ENCODE results near the gene IQSEC1.

IQSEC1 gene

GRCh38 chr3:12909710-12910109 lies 163.5 kb downstream of the IQSEC1 start:
- no peak for TF ChIP-seq POLR2A (IDR thresholded peaks at IDR 0.05; ENCODE audit: extremely low read depth, insufficient read length)
- TF ChIP-seq MYC (IDR thresholded peaks at IDR 0.05; ENCODE audit: low read depth, low read length): no peak
- TF ChIP-seq, protein P1, sequence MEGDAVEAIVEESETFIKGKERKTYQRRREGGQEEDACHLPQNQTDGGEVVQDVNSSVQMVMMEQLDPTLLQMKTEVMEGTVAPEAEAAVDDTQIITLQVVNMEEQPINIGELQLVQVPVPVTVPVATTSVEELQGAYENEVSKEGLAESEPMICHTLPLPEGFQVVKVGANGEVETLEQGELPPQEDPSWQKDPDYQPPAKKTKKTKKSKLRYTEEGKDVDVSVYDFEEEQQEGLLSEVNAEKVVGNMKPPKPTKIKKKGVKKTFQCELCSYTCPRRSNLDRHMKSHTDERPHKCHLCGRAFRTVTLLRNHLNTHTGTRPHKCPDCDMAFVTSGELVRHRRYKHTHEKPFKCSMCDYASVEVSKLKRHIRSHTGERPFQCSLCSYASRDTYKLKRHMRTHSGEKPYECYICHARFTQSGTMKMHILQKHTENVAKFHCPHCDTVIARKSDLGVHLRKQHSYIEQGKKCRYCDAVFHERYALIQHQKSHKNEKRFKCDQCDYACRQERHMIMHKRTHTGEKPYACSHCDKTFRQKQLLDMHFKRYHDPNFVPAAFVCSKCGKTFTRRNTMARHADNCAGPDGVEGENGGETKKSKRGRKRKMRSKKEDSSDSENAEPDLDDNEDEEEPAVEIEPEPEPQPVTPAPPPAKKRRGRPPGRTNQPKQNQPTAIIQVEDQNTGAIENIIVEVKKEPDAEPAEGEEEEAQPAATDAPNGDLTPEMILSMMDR (IDR thresholded peaks at IDR 0.05; ENCODE audit: low read depth, low read length): no peak
- no peak for TF ChIP-seq MAX (IDR thresholded peaks at IDR 0.05; ENCODE audit: low read depth, low read length)
- no peak overlapping the region for H3K4me3 ChIP-seq (ENCODE audit: low read depth, low read length)
- DNase-seq (ENCODE audit: low read depth): no peak

DNA sequence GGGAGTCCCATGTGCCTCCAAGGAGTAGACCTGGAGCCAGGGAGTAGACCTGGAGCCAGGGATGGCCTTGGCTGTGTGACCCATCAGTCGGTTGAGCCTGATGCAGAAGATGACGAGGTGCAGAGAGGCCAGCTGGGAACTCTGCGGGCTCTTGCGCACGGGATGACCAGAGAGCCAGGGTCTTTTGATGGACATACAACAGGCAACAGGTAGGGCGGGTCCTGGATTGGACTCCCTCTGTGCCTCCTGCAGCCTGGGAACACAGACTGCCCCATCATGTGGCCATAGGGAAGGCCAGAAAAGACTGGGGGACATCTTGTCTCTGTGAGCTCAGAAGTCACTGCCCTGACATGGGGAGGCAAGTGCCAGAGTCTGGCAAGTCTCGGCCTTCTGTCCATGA lies 164.4 kb downstream of the IQSEC1 start:
- TF ChIP-seq, protein P1 (IDR thresholded peaks at IDR 0.05; ENCODE audit: low read depth, low read length): no peak
- TF ChIP-seq MYC (IDR thresholded peaks at IDR 0.05; ENCODE audit: low read depth, low read length) (no peak), MAX (IDR thresholded peaks at IDR 0.05; ENCODE audit: low read depth, low read length) (no peak), POLR2A (IDR thresholded peaks at IDR 0.05; ENCODE audit: extremely low read depth, insufficient read length) (no peak)
- H3K4me3 ChIP-seq (ENCODE audit: low read depth, low read length): no peak overlapping the region
- DNase-seq (ENCODE audit: low read depth): no peak

- TF ChIP-seq POLR2A (IDR thresholded peaks at IDR 0.05; ENCODE audit: extremely low read depth, insufficient read length) (no peak), MAX (IDR thresholded peaks at IDR 0.05; ENCODE audit: low read depth, low read length) (no peak), MYC (IDR thresholded peaks at IDR 0.05; ENCODE audit: low read depth, low read length) (no peak)
- TF ChIP-seq, protein P1 (IDR thresholded peaks at IDR 0.05; ENCODE audit: low read depth, low read length): no peak
Observed at GRCh38 chr3:12908136-12908730, 165.0 kb downstream of the IQSEC1 start.

GRCh38 chr3:12907729-12908128 lies 165.5 kb downstream of the IQSEC1 start:
- no peak overlapping the region for H3K4me3 ChIP-seq (ENCODE audit: low read depth, low read length)
- TF ChIP-seq MYC (IDR thresholded peaks at IDR 0.05; ENCODE audit: low read depth, low read length): no peak
- TF ChIP-seq, protein P1 (IDR thresholded peaks at IDR 0.05; ENCODE audit: low read depth, low read length): no peak
- TF ChIP-seq MAX (IDR thresholded peaks at IDR 0.05; ENCODE audit: low read depth, low read length): no peak
- TF ChIP-seq POLR2A (IDR thresholded peaks at IDR 0.05; ENCODE audit: extremely low read depth, insufficient read length): no peak
- DNase-seq (ENCODE audit: low read depth): no peak

More at GRCh38 chr3:12908136-12908730, 165.0 kb downstream of the IQSEC1 start:
- DNase-seq (ENCODE audit: low read depth): no peak
- no peak overlapping the region for H3K4me3 ChIP-seq (ENCODE audit: low read depth, low read length)

- no peak overlapping the region for H3K4me3 ChIP-seq (ENCODE audit: low read depth, low read length)
- TF ChIP-seq MYC (IDR thresholded peaks at IDR 0.05; ENCODE audit: low read depth, low read length): no peak
- TF ChIP-seq MAX (IDR thresholded peaks at IDR 0.05; ENCODE audit: low read depth, low read length): no peak
- TF ChIP-seq, protein P1 (IDR thresholded peaks at IDR 0.05; ENCODE audit: low read depth, low read length): no peak
- TF ChIP-seq POLR2A (IDR thresholded peaks at IDR 0.05; ENCODE audit: extremely low read depth, insufficient read length): no peak
- DNase-seq (ENCODE audit: low read depth): no peak
Observed at GRCh38 chr3:12907296-12907695, 165.9 kb downstream of the IQSEC1 start.
